ENCODE data around the gene CHN2. TPM values are rescaled to one million over a fixed set of nuclear protein-coding genes. Genes with fewer than 3 reads are reported as not detected.

CHN2 gene
- total RNA-seq, 1 experiment from 2014 or later, result 7.7 TPM

GRCh38 chr7:29332042-29332811 lies 137.7 kb downstream of the CHN2 start:
- no peaks in the 10 kb centered on the region for H3K79me2 ChIP-seq (ENCODE audit: low read length)
- POLR2A ChIA-PET (ENCODE audit: unreplicated experiment), result no interaction called here
- H3K9me2 ChIP-seq (replicated peaks; ENCODE audit: low read length), result no peaks in the 10 kb centered on the region
- H3K9ac ChIP-seq (ENCODE audit: low read length), result no peak overlapping the region
- DNase-seq, result no peak
- H3F3A ChIP-seq (ENCODE audit: low read length, unreplicated experiment), result no peaks in the 10 kb centered on the region
- intact Hi-C loops (cut with micrococcal nuclease), result no loop called here
- no peaks in the 10 kb centered on the region for H3K9me3 ChIP-seq (ENCODE audit: low read length)
- TF ChIP-seq CTCF (conservative IDR thresholded peaks at IDR 0.05; ENCODE audit: low read depth, low read length), result no peak
- no peak for TF ChIP-seq EZH2 (IDR thresholded peaks at IDR 0.05; ENCODE audit: low read length, unreplicated experiment)
- TF ChIP-seq EZH2phosphoT487 (IDR thresholded peaks at IDR 0.05; ENCODE audit: borderline replicate concordance, low read length), result no peak
- no peak overlapping the region for H3K27ac ChIP-seq (ENCODE audit: low read length)
- BruUV-seq (replicated peaks), result no TSS peak
- no peaks in the 10 kb centered on the region for H3K27me3 ChIP-seq (ENCODE audit: low read length)
- 0 out of 2 replicates have a peak, but pooled peaks cover 3% of the 10 kb centered on the region for H3K4me1 ChIP-seq (ENCODE audit: insufficient read depth, low read length)
- no peaks in the 10 kb centered on the region for H4K20me1 ChIP-seq (ENCODE audit: low read length)
- no peak overlapping the region for H3K4me2 ChIP-seq (ENCODE audit: low read length)
- H3K4me3 ChIP-seq (ENCODE audit: low read length), result no peak overlapping the region
- ATAC-seq, result no peak
- CTCF ChIA-PET, result no interaction called here
- no peak overlapping the region for H2AFZ ChIP-seq (ENCODE audit: low read length)
- no peaks in the 10 kb centered on the region for H3K36me3 ChIP-seq (ENCODE audit: low read depth, low read length)

DNA sequence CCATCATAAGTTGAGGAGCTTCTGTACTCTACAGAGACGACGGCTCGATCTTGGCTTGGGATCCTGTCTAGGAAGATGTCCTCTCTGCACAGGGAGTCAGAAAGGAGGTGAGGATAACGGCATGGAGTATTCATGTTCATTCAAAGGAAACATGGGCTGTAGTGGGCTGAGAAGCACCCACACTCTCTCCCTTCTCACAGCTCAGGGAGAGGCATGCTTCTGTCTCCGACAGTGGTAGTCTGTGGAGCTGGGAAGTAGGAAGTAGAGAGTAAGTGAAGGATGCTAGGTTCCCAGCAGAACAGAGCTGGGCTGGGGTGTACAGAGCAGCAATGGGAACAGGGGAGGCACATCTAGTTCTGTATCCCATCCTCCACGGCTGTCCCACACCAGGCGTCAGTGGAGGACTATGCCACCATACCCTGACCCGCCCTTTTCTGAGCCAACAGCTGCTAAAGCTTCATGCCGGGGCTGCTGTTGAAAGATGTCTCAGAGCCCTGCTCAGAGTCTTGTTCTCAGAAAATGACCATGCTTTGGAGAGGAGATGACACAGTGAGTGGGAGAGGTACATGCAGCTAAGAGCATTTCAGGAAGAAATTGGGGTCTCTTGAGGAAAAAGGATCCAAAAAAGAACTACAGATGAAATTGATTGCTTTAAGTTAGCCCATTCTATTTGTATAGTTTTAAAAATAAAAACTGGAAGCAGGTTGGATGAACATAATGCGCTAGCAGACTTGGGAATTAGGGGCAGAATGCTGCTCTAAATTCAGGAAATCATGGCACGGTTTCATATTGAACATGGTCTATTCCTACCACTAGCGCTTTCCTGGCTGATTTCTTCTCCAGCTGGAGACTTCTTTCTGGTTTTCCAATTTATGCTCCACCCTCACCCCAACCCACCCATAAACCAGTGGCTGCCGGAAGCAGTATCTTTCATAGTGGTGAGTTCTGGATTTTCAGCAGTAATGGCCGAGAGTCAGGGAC lies 138.6 kb downstream of the CHN2 start:
- Histone ChIP-seq H3K4me2 (ENCODE audit: low read length) (no peak overlapping the region), H3K79me2 (ENCODE audit: low read length) (no peaks in the 10 kb centered on the region), H3K4me1 (ENCODE audit: insufficient read depth, low read length) (no peaks in the 10 kb centered on the region), H3K27ac (ENCODE audit: low read length) (no peak overlapping the region), H3K36me3 (ENCODE audit: low read depth, low read length) (no peaks in the 10 kb centered on the region), H3K9me2 (replicated peaks; ENCODE audit: low read length) (no peaks in the 10 kb centered on the region), H3K9me3 (ENCODE audit: low read length) (no peaks in the 10 kb centered on the region), H3F3A (ENCODE audit: low read length, unreplicated experiment) (no peaks in the 10 kb centered on the region), H2AFZ (ENCODE audit: low read length) (no peak overlapping the region), H3K4me3 (ENCODE audit: low read length) (no peak overlapping the region), H3K27me3 (ENCODE audit: low read length) (no peaks in the 10 kb centered on the region), H3K9ac (ENCODE audit: low read length) (no peak overlapping the region), H4K20me1 (ENCODE audit: low read length) (no peaks in the 10 kb centered on the region)
- intact Hi-C loops (cut with micrococcal nuclease), result no loop called here
- TF ChIP-seq EZH2 (IDR thresholded peaks at IDR 0.05; ENCODE audit: low read length, unreplicated experiment), result no peak
- no peak for TF ChIP-seq CTCF (conservative IDR thresholded peaks at IDR 0.05; ENCODE audit: low read depth, low read length)
- no peak for TF ChIP-seq EZH2phosphoT487 (IDR thresholded peaks at IDR 0.05; ENCODE audit: borderline replicate concordance, low read length)
- no TSS peak for BruUV-seq (replicated peaks)
- ChIA-PET CTCF (no interaction called here), POLR2A (ENCODE audit: unreplicated experiment) (no interaction called here)
- no peak for ATAC-seq
- DNase-seq, result no peak
